H1 (cell line): ENCODE measurements around the gene CCL24.

Source experiments
- CTCF ChIP-seq, 3 experiments: IDR thresholded peaks; 1 replicate in 2 of 3; 2 replicates in 1 of 3; pipeline versions ENCODE4 v1.5.1 to v1.6.1; 2011; ENCODE audit warnings: low read length in 3 of 3, mild to moderate bottlenecking in 3 of 3, inconsistent platforms in 2 of 3, low read depth in 1 of 3, moderate library complexity in 1 of 3; ENCODE audit not compliant: insufficient read depth in 1 of 3; ENCODE audit errors: control extremely low read depth in 1 of 3
- EP300 ChIP-seq, 2 experiments: IDR thresholded peaks; 1 replicate in 1 of 2; 2 replicates in 1 of 2; pipeline ENCODE4 v1.6.1; 2011 to 2012; ENCODE audit warnings: low read depth in 2 of 2, low read length in 2 of 2, mild to moderate bottlenecking in 2 of 2, borderline replicate concordance in 1 of 2, inconsistent platforms in 1 of 2, moderate library complexity in 1 of 2
- TAF1 ChIP-seq: IDR thresholded peaks from 2 replicates; pipeline ENCODE4 v1.6.1; 2011; ENCODE audit warnings: mild to moderate bottlenecking, low read depth, low read length
- YY1 ChIP-seq: IDR thresholded peaks from 2 replicates; pipeline ENCODE4 v1.6.1; 2011; ENCODE audit warnings: low read depth, mild to moderate bottlenecking, low read length

GRCh38 chr7:75772081-75773077 is 41.2 kb downstream of the CCL24 start, which contains the start of gene CCL26:
- TF ChIP-seq TAF1: no peak
- no peak for TF ChIP-seq YY1
- TF ChIP-seq CTCF (IDR thresholded peaks at IDR 0.05; ENCODE audit: control extremely low read depth in 1 of 3, insufficient read depth in 1 of 3, low read depth in 1 of 3, low read length in 3 of 3): no peak
- TF ChIP-seq EP300 (IDR thresholded peaks at IDR 0.05; ENCODE audit: borderline replicate concordance in 1 of 2, low read depth in 2 of 2, low read length in 2 of 2): no peak
